NCI-H2171 treated with DMSO at 0.1 percent for 48 hours (cell line): ENCODE measurements around the gene SYT7.

Source experiments
- DNase-seq: peaks from one replicate; lab custom pipeline; 2025; lab: John Stamatoyannopoulos, UW

The SYT7 gene

DNA sequence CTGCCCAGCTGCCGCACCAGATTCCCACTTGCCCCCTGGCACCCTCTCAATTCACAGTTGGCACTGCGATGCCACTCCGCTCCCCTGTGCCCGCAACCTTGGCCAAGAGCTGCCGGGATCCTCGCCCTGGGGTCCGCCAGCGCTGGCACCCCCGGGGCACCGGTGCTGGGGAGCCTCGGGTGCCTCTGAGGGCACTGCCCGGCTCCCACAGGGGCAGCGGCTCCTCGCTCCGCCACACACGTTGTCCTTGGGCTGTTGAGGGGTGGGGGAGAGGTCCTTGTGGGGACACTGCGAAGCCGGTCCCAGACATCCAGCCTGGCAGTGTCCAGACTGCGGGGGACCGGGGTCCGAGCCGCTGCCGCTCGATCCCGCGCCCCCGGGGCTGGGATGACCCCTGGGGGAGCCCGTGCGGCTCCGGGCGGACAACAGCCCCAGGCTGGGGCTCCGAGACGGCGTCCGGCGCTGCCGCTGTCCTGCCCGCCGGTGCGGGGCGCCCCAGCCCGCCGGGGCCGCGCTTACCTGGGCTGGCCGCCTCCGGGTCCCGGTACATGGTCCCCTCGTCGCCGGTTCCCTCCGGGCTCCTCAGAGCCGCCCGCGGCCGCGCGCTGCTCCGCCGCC lies 496 bp downstream of the SYT7 start:
- no peak for DNase-seq

DNA sequence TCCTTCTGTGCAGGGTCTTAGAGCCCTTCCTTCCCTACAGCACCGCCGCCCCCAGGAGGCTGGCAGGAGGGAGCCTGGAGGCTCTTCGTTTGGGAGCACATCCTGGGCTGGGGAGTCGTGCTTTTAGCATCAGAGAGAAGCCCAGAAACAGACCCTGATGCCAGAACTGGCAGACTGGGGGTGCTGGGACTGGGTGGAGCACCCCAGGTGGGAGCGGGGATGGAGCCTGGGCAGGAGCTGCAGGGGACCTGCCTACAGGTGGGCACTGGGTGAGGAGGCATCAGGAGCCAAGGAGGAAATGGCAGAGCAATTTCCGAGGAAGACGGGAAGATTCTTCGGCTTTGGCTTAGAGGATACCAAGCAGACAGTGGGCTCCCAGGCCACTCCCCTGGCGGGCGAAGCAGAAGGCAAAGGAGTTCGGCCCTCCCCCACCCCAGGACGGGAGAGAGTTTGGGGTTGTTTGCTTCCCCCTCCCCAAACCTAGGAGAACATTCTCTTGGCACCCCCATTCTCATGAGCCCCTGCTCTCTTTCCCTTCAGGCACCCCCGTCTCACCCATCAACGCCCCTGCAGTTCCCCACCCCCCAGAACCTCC lies 1.1 kb downstream of the SYT7 start:
- DNase-seq = no peak

DNA sequence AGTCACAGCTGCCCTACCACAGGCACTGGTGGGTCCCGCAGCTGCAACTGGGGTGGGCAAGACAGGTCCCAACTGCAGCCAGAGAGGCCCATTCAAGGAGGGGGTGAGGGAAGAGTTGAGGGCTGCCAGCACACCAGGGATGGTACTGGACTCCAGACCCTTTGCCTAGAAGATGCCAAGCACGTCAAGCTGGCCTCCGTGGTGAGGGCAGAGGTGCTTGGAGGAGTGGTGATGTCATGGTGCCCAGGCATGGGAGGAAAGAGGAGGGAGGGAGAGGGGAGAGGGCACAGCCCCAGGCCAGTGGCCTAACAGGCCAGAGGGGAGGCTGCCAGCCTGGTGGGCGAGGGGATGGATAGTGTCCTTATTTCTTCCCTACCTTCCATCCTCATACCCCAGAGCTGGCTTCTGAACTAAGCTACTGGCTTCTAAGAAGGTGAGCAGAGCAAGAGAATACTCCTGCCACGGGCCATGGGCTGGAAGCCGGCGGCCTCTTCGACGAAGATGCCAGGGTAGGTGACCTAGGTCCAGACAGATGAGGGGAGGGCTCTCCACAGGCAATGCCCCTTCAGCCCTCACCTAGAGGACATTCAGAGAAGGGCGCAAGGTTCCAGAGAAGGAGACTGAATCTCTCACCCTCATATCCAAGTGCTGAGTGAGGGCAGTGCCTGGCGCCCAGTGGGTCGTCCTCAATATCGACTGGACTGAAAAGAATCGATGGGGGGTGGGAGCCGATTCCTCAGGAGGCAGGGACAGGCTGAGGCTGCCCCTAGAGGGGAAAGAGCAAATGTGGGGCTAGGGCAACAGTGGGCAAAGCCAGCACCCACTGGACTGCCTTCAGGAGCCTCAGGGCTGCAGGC lies 1.8 kb downstream of the SYT7 start:
- DNase-seq = no peak

DNA sequence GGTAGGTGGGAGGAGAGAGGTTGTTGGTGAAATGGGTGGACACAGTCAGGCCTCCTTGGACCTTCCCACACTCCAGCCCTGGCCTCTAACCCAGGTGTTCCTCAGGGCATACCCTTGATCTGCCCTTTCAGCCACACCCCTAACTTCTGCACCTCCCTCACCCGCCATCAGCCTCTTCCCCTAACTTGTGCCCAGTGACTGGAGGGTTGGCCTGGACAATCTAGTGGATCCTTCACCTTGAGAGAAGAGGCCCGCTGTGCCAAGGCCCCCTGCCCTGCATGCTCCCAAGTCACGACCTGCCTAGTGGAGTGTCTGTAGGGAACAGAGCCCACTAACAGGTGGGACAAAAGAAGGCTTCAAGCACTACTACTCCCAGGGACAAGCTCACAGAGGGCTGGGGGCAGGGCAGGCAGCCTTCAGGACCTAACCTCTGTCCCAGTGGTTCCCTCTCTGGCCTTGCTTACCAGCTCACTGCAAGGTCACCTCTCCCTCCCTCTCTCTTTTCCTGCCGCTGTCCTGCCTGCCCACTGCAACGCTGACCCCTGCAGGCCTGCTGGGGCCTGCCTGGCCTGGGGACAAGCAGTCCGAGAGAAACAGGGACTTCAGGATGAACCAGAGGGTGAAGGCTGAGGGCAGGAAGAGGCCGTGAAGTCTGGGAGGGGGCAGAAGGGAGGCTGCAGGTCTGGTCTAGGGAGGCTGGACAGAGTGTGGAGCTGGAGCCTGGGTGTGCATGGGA lies 3.3 kb downstream of the SYT7 start:
- DNase-seq = no peak

DNA sequence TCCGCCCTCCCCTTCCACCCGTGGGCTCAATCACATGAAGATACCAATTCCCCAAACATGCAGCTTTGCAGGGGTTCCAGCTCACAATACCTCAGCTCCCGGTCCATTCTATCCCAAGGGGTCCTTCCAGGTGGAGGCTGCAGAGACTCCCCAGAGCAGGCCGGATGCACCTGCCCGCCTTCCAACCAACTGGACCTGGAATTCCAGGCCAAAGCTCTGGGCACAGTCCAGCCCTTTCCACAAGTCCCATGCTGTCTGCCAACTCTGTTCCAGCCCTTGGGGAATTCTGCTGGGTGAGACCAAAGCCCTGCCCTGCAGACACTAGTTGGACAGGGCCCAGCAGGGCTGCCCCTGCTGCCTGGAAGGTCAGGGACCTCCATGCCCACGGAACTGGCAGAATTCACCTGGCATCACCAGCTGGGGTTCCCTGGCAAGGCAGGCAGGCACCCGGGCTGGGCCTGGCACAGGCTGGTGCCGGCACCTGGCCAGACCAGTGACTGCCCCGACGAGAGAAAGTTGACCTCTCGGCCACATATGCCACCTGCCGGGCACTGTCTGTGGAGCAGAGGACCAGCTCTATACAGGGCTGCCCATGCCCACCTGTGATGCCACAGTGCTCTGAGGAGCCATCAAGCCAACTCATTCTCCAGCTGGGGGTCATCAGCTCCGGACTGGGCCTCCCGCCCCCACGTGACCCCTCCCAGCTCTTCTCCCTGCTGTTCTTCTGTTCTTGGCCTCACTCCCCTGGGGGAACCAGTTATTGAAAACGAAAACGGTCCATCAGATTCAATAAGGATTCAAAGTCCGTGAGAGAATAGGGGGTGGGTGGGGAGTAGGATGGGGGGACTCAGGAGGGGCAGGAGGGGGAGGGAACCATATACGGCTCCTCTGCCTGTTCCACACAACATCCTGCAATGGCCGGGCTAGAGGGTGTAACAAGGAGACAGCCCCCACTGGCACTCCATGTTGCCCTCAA lies 4.7 kb downstream of the SYT7 start:
- DNase-seq = no peak

DNA sequence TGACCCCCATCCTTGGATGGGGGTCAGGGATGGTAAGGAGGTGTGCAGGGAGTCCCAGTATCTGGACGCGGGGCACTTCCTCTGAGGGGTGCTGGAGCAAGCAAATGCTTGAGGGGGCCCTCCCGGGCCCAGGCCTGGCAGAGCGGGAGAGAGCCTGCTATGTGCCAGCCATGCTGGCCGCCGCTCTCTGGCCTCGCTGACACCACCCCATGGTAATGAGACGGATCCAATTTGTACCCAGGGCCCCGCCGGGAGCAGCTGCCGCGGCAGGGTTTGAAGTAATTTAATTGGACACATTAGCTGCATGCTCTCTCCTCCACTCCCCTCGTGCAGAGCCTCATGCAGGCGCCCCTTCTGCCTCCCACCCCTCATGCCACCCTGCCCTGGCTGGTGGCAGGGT lies 6.3 kb downstream of the SYT7 start:
- no peak for DNase-seq

DNA sequence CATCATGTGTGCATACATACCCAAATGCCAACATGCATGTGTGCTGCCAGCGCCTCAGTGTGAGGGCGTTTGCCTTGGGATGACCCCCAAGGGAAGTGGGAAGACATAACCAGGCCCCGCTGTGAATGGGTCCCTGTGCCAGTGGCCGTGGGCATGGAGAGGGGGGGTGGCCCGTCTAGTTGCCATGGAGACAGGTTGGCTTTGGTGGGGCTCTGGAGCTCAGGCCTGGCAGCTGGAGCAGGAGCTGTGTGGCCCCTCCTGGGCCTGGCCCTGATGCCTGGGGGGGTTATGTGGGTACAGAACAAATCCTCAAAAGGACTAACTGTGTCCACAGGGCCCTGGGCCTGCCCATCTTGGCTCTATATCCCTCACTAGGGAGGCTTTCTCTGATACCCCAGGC lies 8.0 kb downstream of the SYT7 start:
- no peak for DNase-seq

DNA sequence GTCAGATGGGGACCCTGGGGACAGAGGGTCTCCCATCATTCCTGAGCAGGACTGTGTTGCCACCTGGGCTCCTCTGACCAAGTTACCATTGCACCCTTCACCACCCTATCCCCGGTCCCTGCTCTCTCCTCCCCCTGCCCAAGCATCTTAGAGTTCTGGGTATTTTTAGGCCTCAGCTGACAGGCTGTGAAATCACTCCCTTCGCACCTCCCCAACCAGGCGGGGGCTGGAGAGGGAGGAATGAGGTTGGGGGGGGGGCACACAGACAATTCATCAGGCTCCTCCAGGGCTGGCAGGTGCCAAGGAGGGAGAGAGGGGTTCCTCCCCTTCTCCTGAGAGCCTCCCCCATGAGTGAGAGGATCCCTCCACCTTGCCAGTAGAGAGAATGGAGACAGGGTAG lies 9.0 kb downstream of the SYT7 start:
- no peak for DNase-seq

DNA sequence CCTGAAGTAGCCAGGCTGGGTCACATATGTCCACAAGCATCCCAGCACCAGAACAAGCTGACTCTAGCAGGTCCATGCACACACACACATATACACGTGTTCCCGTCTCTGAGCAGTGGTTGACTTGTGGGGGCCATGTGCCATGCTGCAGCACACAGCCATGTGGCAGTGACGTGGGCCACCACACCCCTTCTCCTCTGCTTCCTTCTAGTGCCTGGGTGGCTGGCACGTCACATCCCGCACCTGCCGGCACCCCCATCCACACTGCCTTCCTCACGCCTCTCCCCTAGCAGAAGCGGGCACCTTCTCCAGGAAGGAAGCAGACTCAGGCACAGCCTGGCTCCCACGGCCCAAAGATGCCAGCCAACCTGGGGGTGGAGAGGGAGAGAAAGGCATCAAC lies 9.5 kb downstream of the SYT7 start:
- DNase-seq = no peak

DNA sequence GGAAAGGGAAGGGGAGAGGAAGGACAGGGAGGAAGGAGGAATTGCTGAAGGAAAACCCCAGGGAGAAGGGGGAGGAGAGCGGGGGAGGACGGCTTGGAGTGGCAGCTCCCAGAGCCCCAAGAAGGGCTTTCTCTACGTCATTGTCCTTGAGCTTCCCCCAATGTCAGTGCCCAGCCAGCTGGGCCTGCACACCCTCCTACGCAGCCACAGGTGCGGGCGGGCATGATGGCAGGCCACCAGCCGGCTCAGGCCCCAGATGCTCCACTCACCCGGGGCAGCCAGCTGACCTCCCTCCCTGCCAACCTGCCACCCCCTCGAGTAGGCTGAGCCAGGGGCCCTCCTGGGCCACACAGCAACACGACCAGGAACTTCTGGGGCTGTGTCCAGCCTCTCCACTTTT lies 11.2 kb downstream of the SYT7 start:
- DNase-seq = no peak

DNA sequence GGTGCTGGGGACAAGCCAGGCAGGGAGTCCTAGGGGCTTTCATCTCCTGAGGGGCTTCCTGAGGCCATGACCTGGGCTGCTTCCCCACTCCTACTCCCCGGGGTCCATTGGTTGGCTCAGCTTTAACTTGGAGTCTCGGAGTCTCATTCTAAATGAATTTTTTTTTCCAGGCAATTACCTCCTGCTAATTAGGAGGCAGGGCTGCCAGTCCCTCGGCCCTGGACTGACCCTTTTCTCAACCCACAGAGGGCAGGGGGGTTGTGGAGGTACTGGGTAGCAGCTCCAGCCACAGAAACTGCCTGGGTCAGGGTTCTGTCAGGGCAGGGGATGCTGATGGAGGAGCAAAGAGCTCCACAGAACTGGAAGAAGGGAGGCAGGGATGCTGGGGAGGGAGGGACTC lies 11.9 kb downstream of the SYT7 start:
- no peak for DNase-seq

DNA sequence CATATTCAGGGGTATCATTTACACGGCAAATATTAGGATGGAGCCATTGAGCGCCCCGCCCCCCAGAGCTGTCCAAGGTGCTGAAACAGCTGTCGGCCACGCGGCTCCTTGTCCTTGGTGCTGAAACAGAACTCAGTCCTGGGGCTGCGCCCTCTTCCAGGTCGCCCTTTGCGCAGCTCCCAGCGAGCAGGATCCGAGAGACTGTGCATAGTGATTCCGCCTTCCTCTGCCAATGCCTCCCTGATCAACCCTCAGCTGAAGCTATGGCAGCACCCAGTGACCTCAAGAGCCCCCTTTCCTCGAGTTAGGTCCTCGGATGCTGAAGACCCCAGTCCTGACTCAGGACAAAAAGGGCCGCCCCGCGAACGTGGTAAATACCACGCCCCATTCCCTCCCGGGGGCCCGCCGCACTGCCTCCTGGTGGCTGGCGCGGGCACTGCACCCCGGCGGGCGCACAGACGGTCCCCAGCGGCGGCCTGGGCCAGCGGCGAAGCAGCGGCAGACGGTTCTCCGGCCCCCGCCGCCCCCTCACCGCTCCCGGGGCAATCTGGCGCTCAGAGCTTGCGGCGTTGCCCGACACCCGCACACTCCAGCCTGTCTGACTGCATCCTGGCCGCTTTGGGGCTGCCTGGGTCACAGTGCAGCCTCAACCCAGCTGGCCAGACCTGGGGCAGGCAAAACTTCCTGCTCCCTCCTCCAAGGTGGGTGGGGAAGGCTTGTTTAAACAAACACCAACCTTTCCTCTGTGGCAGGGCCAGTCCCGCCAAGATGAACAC lies 13.4 kb downstream of the SYT7 start:
- no peak for DNase-seq

DNA sequence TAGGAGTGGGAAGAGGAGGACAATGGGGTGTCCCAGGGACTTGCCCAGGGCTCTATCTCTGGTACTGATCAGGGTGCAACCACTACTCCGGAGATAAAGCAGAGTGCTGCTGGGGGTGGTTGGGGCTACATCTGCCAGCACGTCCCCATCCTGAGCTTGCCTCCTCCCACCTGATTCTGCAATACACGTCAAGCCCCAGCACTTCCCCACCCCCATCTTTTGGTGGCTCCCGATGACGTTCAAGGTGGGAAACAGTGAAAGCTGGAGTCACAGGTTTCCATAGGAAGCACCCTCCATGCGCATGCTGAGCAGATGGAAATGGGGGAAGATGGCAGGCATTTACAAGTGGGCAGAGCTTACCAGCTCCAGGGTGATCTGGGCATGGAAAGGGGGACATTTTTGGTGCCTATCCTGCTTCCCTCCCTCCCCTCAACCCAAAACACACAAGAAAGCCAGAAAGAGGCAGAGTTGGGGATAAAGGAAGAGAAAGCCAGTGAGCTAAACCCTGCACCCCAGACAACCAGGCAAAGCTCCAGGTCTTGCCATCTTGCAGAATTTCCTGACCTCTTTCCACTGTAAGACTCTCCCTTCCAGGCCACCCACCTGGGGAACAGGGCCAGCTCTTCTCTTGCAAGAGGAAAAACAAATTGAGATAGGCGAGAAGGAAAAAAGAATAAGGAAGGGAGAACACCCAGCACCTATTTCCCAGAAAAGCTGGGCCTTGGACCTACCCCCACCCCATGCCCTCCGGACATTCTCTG lies 15.8 kb downstream of the SYT7 start:
- DNase-seq = no peak

DNA sequence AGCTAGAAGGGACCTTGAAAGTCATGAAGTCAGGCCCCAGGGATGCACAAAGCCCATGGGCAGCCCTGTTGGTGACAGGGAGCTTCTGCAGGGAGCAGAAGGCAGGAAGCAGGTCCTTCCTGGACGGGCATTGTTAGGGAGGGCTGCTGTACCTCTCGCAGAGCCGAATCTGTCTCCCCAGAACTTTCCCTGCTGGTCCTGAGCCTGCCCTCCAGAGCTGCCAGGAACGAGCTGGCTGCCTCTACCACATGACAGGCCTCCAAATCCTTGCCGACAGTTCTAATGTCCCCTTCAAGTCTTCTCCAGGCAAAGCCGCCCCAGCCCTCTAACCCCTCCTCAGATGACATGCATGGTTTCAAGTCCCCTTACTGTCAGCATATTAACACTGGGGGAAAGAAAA lies 20.1 kb downstream of the SYT7 start:
- DNase-seq = no peak

DNA sequence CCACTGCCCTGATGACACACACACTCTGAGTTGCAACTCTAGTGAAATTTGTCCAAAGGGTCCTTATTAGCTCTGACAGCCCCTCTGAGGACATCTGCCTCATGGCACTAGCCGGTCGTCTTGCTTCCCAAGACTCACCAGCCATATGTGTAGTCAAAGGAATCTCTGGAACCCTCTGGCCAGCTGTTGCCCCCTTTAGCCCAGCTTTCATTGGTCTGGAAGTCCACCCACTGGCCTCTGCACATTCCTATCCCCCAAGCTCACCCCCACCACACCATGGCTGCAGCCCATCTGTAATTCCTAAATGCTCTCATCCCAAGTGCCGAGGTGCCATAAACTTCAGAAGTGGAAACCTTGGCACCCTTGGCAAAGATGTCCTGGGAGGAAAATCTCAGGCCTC lies 24.3 kb downstream of the SYT7 start:
- no peak for DNase-seq

DNA sequence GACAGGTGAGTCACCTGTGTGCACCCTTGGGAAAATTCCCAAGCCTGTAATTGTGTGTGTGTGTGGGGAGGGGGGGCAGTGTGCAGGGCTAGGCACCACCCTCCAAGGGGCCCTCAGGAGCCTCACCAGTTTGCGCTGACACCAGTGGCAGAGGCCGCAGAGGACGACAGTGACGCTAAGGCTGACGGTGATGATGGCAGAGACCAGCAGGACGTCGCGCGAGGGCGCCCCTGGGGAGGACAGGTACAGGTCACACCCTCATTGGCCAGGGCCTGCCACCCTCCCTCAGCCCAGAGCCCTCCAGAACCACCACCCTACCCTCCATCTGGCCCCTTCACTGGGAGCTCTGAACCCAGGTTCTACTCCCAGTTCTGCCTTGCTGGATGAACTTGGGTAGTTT lies 24.9 kb downstream of the SYT7 start:
- DNase-seq = no peak

DNA sequence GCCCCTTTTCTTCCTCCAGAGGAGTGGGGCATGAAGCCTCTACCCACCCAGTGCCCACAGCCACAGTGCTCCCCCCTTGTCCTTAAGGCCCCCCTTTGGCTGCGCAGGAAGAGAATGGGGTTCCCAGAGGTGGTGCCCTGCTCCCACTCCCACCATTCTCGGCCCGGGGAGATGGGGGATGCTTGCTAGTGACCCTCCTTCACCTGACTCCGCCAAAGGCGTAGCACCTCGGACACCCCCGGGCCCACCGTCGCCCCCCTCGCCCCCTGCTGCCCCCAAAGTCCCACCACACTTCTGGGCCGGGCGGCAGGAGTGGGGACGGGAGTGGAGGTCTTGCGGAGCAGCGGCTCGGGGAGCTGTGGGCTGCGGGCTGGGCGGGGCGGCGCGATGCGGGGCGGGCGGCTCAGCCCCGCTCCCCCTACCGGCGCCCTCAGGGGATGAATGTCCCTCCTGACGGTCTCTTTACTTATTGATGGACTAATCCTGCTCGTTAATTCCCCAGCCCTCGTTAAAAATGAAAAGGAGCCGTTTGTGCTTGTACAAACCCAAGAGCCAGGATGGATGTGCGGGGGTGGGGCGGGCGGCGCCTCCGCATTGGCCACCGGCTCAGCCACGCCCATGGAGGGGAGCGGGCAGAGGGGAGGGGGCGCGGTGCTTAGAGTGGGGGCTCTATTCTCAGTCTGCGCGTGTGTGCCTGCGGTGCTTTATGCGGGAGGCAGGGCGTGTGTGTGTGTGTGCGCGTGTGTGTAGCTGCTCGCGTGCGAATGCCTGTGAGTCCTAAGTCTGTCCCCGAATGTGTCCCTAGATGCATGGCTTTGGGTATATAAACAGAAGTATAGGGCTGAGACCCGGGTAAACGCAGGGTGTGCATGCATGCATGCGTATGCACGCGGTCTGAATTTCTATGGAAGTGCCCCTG lies 25.6 kb downstream of the SYT7 start:
- peak; percentile 59 for DNase-seq

DNA sequence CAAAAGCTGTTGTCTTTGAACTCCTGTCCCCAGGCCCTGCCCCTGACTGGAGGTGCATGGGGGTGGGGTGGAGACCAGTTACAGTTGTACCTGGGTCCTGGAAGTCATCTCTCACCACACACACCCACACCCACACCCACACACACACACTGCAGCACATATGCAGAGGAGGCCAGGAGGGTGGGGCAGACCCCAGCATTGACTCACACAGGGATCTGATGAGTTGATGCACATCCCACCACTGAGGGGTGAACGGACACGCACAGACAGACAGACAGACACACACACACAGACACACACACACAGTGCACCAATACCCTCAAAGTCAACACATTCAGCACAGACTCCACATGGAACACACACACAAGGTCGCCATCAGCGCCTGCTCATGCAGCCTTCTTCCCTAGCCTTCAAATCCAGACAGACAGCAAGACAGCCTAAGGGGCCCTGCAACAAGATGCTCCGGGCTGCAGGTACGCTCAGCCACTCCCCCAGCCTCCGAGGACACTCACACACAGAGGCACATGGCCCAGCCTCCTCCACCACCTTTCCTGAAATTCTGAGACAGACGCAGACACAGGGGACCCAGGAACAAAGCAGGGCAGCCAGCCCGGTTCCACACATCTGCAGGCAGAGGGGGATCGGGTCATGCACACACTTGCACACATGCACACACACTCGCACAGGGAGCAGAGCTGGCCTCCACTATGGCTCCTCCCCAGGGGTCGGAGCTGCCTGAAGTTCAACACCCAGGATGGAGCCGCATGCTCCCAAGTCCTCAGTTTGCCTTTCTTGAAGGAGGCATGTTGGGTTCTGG lies 26.5 kb downstream of the SYT7 start:
- peak; percentile 31 for DNase-seq
